Esophagus (tissue), 2 donors: ENCODE data around the gene MAPRE2. TPM values are rescaled to one million over a fixed set of nuclear protein-coding genes. Genes with fewer than 3 reads are reported as not detected.

Experiments used
- H3K27ac ChIP-seq, 2 donors: one replicate each; pipeline ENCODE4 v1.5.1; 2013; ENCODE audit warnings: low read depth in 2 of 2, mild to moderate bottlenecking in 2 of 2, inconsistent platforms in 1 of 2, low read length in 1 of 2, moderate library complexity in 1 of 2
- H3K27me3 ChIP-seq, 2 donors: one replicate each; pipeline ENCODE4 v1.6.1; 2013; ENCODE audit warnings: low read length in 2 of 2, control low read depth in 1 of 2, mild to moderate bottlenecking in 1 of 2; ENCODE audit not compliant: insufficient read depth in 2 of 2, control insufficient read depth in 1 of 2
- H3K36me3 ChIP-seq, 2 donors: one replicate each; pipeline ENCODE4 v1.6.1; 2013; ENCODE audit warnings: low read length in 1 of 2; ENCODE audit not compliant: control insufficient read depth in 2 of 2, insufficient read depth in 2 of 2
- H3K4me1 ChIP-seq, 2 donors: one replicate each; pipeline ENCODE4 v1.6.1; 2013; ENCODE audit warnings: low read length in 1 of 2; ENCODE audit not compliant: control insufficient read depth in 2 of 2, insufficient read depth in 2 of 2
- H3K4me3 ChIP-seq, 2 donors: one replicate each; pipeline ENCODE4 v1.5.1; 2013; ENCODE audit warnings: low read length in 2 of 2, mild to moderate bottlenecking in 2 of 2, low read depth in 1 of 2, moderate library complexity in 1 of 2
- H3K9me3 ChIP-seq, 2 donors: one replicate each; pipeline ENCODE4 v1.6.1; 2013; ENCODE audit warnings: mild to moderate bottlenecking in 2 of 2, low read depth in 1 of 2, low read length in 1 of 2, moderate library complexity in 1 of 2; ENCODE audit not compliant: control insufficient read depth in 2 of 2, insufficient read depth in 1 of 2
- WGBS, 2 donors: extraction: QIAGEN DNeasy Blood & Tissue Kit; methylation state at CpG; one replicate each; pipeline ENCODE4 v1.1.7; 2013; 5-methylcytosine and 5-hydroxymethylcytosine counted together
- polyA plus RNA-seq, 2 donors: library from polyadenylated mRNA; stranded (reverse); fragments of 200-250 nt; gene quantifications; one replicate each; pipeline ENCODE4 v1.2.3, GENCODE V29; 2013
- donor health status: healthy with polysubstance abuse.
- donor health status: Bipolar disorder and iron deficiency.

The MAPRE2 gene
- polyA plus RNA-seq, 2 donors = 2.4 to 3.5 TPM

- H3K4me1 ChIP-seq = no peaks in the 10 kb centered on the region
- 70 to 76% methylated on average over 6 of the region's 6 CpGs for WGBS, 2 donors
- no peak overlapping the region for H3K4me3 ChIP-seq
- no peaks in the 10 kb centered on the region for H3K27me3 ChIP-seq
- no peaks in the 10 kb centered on the region for H3K36me3 ChIP-seq
- H3K27ac ChIP-seq = no peak overlapping the region
- no peaks in the 10 kb centered on the region for H3K9me3 ChIP-seq
Measured at GRCh38 chr18:35186291-35187034, 145.2 kb downstream of the MAPRE2 start.

- 51 to 68% methylated on average over 1 of the region's 1 CpG for WGBS, 2 donors
- no peak overlapping the region for H3K27ac ChIP-seq
- no peaks in the 10 kb centered on the region for H3K9me3 ChIP-seq
- H3K27me3 ChIP-seq = no peaks in the 10 kb centered on the region
- no peaks in the 10 kb centered on the region for H3K36me3 ChIP-seq
- no peaks in the 10 kb centered on the region for H3K4me1 ChIP-seq
- H3K4me3 ChIP-seq = no peak overlapping the region
Measured at GRCh38 chr18:35189510-35189909, 148.3 kb downstream of the MAPRE2 start.

GRCh38 chr18:35190948-35191697 is 149.9 kb downstream of the MAPRE2 start:
- no peaks in the 10 kb centered on the region for H3K4me1 ChIP-seq
- WGBS, 2 donors = 41 to 54% methylated on average over 4 of the region's 4 CpGs
- no peak overlapping the region for H3K27ac ChIP-seq
- no peaks in the 10 kb centered on the region for H3K27me3 ChIP-seq
- no peaks in the 10 kb centered on the region for H3K9me3 ChIP-seq
- H3K4me3 ChIP-seq = no peak overlapping the region
- H3K36me3 ChIP-seq = no peaks in the 10 kb centered on the region

- 83 to 87% methylated on average over 5 of the region's 5 CpGs for WGBS, 2 donors
- Histone ChIP-seq H3K9me3 (no peaks in the 10 kb centered on the region), H3K4me1 (no peaks in the 10 kb centered on the region)
Measured at GRCh38 chr18:35191698-35192025, 150.4 kb downstream of the MAPRE2 start.

GRCh38 chr18:35192415-35192814 is 151.2 kb downstream of the MAPRE2 start:
- no peak overlapping the region for H3K4me3 ChIP-seq
- H3K9me3 ChIP-seq = no peaks in the 10 kb centered on the region
- H3K27me3 ChIP-seq = no peaks in the 10 kb centered on the region
- H3K4me1 ChIP-seq = no peaks in the 10 kb centered on the region
- no peaks in the 10 kb centered on the region for H3K36me3 ChIP-seq
- no peak overlapping the region for H3K27ac ChIP-seq
- WGBS, 2 donors = 92 to 94% methylated on average over 4 of the region's 4 CpGs

More at GRCh38 chr18:35191698-35192025, 150.4 kb downstream of the MAPRE2 start:
- Histone ChIP-seq H3K36me3 (no peaks in the 10 kb centered on the region), H3K4me3 (no peak overlapping the region), H3K27ac (no peak overlapping the region), H3K27me3 (no peaks in the 10 kb centered on the region)

Other genes starting within 250 kb of the MAPRE2 start
- gene ZNF397, start 199.6 kb downstream of the MAPRE2 start, polyA plus RNA-seq = 1 to 10 TPM; 6.4 to 9.6 TPM
- gene ZSCAN30, start 248.8 kb downstream of the MAPRE2 start, polyA plus RNA-seq = 1 to 10 TPM; 3.5 to 8.0 TPM